Mucosa of descending colon (tissue), 3 donors: Measurements from ENCODE around the gene CITED4. TPM values are rescaled to one million over a fixed set of nuclear protein-coding genes. Genes with fewer than 3 reads are reported as not detected.
"Not testable (repeated sequence)": the region's sequence is repeated elsewhere in the genome, so short reads cannot be mapped to it uniquely, and the experiment has no call there.

ENCODE experiments used
- ATAC-seq: fragments of 200-7000 bp; cut with Tn5 transposase; one replicate; pipeline ENCODE4 v1.9.1; 2020; ENCODE audit warnings: mild to moderate bottlenecking, moderate library complexity
- DNase-seq, 3 donors: peaks; one replicate each; pipeline ENCODE4 v3.0.0-alpha.2; 2020
- H3K36me3 ChIP-seq: fragments of 200-600 bp; one replicate; pipeline ENCODE4 v1.8.0; 2021; ENCODE audit warnings: low read depth, mild to moderate bottlenecking
- H3K4me1 ChIP-seq: fragments of 200-600 bp; one replicate; pipeline ENCODE4 v1.8.0; 2021; ENCODE audit warnings: low read depth, mild to moderate bottlenecking
- H3K4me3 ChIP-seq: fragments of 200-600 bp; one replicate; pipeline ENCODE4 v1.8.0; 2021; ENCODE audit warnings: mild to moderate bottlenecking
- H3K9me3 ChIP-seq: fragments of 200-600 bp; one replicate; pipeline ENCODE4 v1.8.0; 2021; ENCODE audit warnings: mild to moderate bottlenecking
- intact Hi-C, 2 donors: fragments of 100-400 bp; cut with DNase I in 1 of 2; cut with micrococcal nuclease in 1 of 2; formaldehyde crosslinking; loops; one replicate each; pipeline versions ENCODE4 v1.11.0 to v1.11.1; 2022; cut with DNase I, micrococcal nuclease
- total RNA-seq, 3 donors: library from RNA; stranded (reverse); fragmentation: NEBNext Ultra II Directional in 2 of 3; extraction: Animal tissue kit (Norgen Biotek cat#: 25700) in 2 of 3; gene quantifications; one replicate each; pipeline versions ENCODE4 v1.2.1 to v1.2.4, GENCODE V29; 2021 to 2023
- TF ChIP-seq, protein P1 (sequence below): fragments of 200-600 bp; IDR thresholded peaks from one replicate; pipeline ENCODE4 v1.8.0; 2022; ENCODE audit warnings: antibody characterized with exemption, mild to moderate bottlenecking
- donor health status: DM: no; HTN: no; CAD: no; lungs with moderate emphysema.
- donor health status: DM: no; HTN: no; CAD: no.
- donor health status: DM: no; HTN: yes; CAD: no.

The CITED4 gene
- total RNA-seq, 3 donors from 2014 or later: 1.9 to 45.1 (median 4.7) TPM

DNA sequence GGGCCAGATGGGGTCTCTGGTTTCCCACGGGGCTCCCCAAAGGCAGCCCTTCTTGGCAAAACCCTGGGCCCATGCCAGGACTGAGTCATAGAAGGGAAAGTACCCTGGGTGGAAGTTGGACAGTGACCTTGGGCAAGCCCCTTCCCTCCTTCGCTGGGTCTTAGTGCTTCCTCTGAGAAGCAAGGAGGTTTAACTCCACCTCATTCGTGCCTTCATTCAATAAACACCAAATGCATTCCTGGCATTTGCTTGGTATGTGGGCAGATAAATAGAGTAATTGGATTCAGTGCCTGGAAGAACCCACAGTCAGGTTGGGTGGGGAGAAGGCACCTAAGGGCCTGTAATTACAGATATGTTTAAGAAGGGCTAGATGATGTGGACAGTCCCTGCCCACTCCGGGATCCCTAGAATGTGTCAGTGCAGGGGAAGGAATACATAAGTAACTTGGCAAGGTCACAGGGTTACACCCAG is 36.3 kb upstream of the CITED4 start:
- ATAC-seq: no peak
- intact Hi-C loops: no loop called here
- no peaks in the 10 kb centered on the region for H3K36me3 ChIP-seq
- TF ChIP-seq, protein P1, sequence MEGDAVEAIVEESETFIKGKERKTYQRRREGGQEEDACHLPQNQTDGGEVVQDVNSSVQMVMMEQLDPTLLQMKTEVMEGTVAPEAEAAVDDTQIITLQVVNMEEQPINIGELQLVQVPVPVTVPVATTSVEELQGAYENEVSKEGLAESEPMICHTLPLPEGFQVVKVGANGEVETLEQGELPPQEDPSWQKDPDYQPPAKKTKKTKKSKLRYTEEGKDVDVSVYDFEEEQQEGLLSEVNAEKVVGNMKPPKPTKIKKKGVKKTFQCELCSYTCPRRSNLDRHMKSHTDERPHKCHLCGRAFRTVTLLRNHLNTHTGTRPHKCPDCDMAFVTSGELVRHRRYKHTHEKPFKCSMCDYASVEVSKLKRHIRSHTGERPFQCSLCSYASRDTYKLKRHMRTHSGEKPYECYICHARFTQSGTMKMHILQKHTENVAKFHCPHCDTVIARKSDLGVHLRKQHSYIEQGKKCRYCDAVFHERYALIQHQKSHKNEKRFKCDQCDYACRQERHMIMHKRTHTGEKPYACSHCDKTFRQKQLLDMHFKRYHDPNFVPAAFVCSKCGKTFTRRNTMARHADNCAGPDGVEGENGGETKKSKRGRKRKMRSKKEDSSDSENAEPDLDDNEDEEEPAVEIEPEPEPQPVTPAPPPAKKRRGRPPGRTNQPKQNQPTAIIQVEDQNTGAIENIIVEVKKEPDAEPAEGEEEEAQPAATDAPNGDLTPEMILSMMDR: no peak
- H3K4me3 ChIP-seq: no peak overlapping the region
- DNase-seq: no peak
- peaks cover 17% of the 10 kb centered on the region for H3K9me3 ChIP-seq
- H3K4me1 ChIP-seq: no peaks in the 10 kb centered on the region

DNA sequence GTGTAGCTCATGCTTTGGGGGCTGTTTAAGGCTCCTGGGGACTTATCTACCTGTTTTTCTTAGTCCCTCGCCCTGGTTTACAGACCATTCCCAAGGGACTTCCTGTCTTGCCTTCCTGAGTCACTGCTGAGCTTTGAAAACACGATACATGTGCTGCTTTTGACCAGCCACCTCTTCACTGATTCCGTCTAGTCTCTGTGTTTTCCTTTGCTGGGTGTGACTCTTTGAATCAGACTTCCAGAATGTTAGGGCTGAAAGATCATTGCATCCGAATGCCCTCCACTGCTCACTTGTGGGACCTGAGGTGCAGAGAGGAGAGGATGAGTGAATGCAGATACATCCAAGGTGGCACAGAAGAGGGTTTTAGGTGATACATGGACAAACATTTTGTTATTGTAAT is 35.4 kb upstream of the CITED4 start:
- TF ChIP-seq, protein P1: no peak
- Histone ChIP-seq H3K4me1 (no peaks in the 10 kb centered on the region), H3K4me3 (no peak overlapping the region), H3K9me3 (peaks cover 17% of the 10 kb centered on the region), H3K36me3 (no peaks in the 10 kb centered on the region)
- DNase-seq: no peak
- intact Hi-C loops: no loop called here
- ATAC-seq: no peak

DNA sequence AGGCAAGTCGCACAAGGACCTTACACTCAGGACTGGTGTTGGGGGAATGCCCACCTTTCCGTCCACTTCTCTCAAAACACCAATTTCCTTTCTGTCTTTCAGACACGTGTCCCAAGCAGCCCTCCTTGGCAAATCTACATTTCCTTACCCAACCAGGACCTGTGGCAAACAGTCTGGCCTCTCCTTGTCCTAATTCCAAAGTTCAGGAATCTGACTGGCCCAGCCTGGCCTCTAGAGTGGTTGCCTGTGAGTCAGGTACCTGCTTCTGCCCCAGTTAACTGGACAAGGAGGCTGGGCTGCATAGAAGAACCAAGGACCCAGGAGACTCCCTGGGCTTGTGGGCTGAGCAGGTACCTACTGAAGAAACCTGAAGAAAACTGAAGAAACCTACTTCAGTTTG is 34.3 kb upstream of the CITED4 start:
- H3K4me1 ChIP-seq: no peaks in the 10 kb centered on the region
- intact Hi-C loops: no loop called here
- peaks cover 17% of the 10 kb centered on the region for H3K9me3 ChIP-seq
- DNase-seq (no peak), ATAC-seq (no peak)
- TF ChIP-seq, protein P1: no peak
- H3K36me3 ChIP-seq: no peaks in the 10 kb centered on the region
- no peak overlapping the region for H3K4me3 ChIP-seq

DNA sequence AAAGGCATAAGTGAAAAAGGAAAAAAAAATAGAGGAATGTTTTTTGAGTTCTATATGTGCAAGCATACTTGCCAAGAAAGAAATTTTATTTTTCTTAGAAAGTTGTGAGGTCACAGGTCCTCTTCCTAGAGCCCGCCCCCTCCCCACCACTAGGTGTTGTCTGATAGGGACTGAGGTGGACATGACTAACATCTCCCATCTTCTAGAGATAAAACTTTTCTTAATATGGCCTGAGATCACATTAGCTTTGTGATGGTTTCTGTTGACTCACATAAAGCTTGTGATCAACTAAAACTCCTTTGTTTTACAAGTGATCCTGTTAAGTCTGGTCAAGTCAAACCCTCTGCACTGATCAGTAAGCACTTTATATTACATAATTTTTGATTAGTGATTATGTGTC is 33.4 kb upstream of the CITED4 start:
- intact Hi-C loops: no loop called here
- H3K4me1 ChIP-seq: no peaks in the 10 kb centered on the region

DNA sequence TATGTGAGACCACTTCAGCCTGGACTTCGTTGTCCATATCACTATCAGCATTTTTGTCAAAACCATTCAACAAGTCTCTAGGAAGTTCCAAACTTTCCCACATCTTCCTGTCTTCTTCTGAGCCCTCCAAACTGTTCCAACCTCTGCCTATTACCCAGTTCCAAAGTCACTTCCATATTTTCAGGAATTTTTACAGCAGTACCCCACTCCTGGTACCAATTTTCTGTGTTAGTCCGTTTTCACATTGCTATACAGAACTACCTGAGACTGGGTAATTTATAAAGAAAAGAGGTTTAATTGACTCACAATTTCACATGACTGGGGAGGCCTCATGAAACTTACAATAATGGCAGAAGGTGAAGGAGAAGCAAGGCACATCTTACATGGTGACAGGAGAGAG is 32.7 kb upstream of the CITED4 start:
- H3K36me3 ChIP-seq, DNase-seq, H3K4me1 ChIP-seq, H3K4me3 ChIP-seq, intact Hi-C loops, ATAC-seq: not testable (repeated sequence)
- H3K9me3 ChIP-seq: peaks cover 17% of the 10 kb centered on the region

More for the DNA sequence above, 33.4 kb upstream of the CITED4 start:
- DNase-seq (no peak), ATAC-seq (no peak)
- TF ChIP-seq, protein P1: no peak
- H3K4me3 ChIP-seq: no peak overlapping the region
- H3K9me3 ChIP-seq: peaks cover 17% of the 10 kb centered on the region
- H3K36me3 ChIP-seq: no peaks in the 10 kb centered on the region

DNA sequence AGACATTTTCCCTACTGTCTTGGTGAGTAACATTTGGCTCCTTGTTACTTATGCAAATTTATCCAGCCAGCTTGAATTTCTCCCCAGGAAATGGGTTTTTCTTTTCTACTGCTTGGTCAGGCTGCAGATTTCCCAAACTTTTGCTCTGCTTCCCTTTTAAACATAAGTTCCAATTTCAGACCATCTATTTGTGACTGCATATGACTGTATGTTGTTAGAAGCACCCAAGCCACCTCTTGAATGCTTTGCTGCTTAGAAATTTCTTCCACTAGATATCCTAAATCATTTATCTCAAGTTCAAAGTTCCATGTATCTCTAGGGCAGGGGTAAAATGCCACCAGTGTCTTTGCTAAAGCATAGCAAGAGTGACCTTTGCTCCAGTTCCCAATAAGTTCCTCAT is 32.3 kb upstream of the CITED4 start:
- intact Hi-C loops: no loop called here
- H3K4me3 ChIP-seq: no peak overlapping the region
- H3K9me3 ChIP-seq: peaks cover 17% of the 10 kb centered on the region
- DNase-seq: no peak
- TF ChIP-seq, protein P1: no peak
- no peaks in the 10 kb centered on the region for H3K36me3 ChIP-seq
- H3K4me1 ChIP-seq: no peaks in the 10 kb centered on the region
- ATAC-seq: no peak
